Smooth muscle cell of the brain vasculature (primary cell): ENCODE measurements around the gene NTM.
"Not testable (repeated sequence)": the region's sequence is repeated elsewhere in the genome, so short reads cannot be mapped to it uniquely, and the experiment has no call there.

Experiments
- DNase-seq: peaks from one replicate; pipeline ENCODE4 v3.0.0-alpha.2; 2012; ENCODE audit warnings: low read depth, low spot score

Gene NTM

GRCh38 chr11:132347156-132348090 lies 977.0 kb downstream of the NTM start:
- DNase-seq = no peak

GRCh38 chr11:132349811-132350733 lies 979.7 kb downstream of the NTM start:
- DNase-seq = no peak

GRCh38 chr11:132351050-132351449 lies 980.6 kb downstream of the NTM start:
- DNase-seq = no peak

- DNase-seq = no peak
Measured at GRCh38 chr11:132352497-132352896, 982.1 kb downstream of the NTM start.

GRCh38 chr11:132353255-132353654 lies 982.8 kb downstream of the NTM start:
- no peak for DNase-seq

GRCh38 chr11:132357811-132358572 lies 987.6 kb downstream of the NTM start:
- DNase-seq = no peak

- DNase-seq = no peak
Measured at GRCh38 chr11:132358573-132358953, 988.1 kb downstream of the NTM start.

GRCh38 chr11:132361011-132361550 lies 990.7 kb downstream of the NTM start:
- no peak for DNase-seq

- DNase-seq = no peak
Measured at GRCh38 chr11:132365650-132366049, 995.2 kb downstream of the NTM start.

GRCh38 chr11:132367293-132367692 lies 996.9 kb downstream of the NTM start:
- DNase-seq = no peak

GRCh38 chr11:132370114-132370513 lies 999.7 kb downstream of the NTM start:
- not testable (repeated sequence) for DNase-seq

- no peak for DNase-seq
Measured at GRCh38 chr11:132373405-132374143, 1003.2 kb downstream of the NTM start.

- no peak for DNase-seq
Measured at GRCh38 chr11:132379540-132379939, 1009.1 kb downstream of the NTM start.
